Inflammatory macrophage treated with lipopolysaccharide for 4 hours (primary cell): ENCODE measurements around the gene GATA3.

Experiments
- DNase-seq: peaks from one replicate; pipeline ENCODE4 v3.0.0-alpha.2; 2020

The GATA3 gene

GRCh38 chr10:8103543-8103942, 49.1 kb downstream of the GATA3 start:
- DNase-seq, result no peak

- no peak for DNase-seq
Measured at GRCh38 chr10:8104005-8104404, 49.5 kb downstream of the GATA3 start.

GRCh38 chr10:8104721-8105120, 50.2 kb downstream of the GATA3 start:
- DNase-seq, result no peak

DNA sequence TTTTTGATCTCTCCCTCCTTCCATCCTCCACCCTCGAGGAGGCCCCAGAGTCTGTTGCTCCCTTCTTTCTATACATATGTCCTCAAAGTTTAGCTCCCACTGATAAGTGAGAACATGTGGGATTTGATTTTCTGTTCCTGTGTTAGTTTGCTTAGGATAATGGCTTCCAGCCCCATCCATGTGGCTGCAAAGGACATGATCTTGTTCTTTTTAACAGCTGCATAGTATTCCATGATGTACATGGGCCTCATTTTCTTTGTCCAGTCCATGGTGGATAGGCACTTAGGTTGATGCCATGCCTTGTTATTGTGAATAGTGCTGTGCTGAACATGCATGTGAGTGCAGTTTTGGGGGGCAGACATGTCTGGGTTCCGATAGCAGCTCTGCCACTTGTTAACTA, 51.4 kb downstream of the GATA3 start:
- DNase-seq, result no peak

- no peak for DNase-seq
Measured at GRCh38 chr10:8112230-8112905, 57.9 kb downstream of the GATA3 start.

DNA sequence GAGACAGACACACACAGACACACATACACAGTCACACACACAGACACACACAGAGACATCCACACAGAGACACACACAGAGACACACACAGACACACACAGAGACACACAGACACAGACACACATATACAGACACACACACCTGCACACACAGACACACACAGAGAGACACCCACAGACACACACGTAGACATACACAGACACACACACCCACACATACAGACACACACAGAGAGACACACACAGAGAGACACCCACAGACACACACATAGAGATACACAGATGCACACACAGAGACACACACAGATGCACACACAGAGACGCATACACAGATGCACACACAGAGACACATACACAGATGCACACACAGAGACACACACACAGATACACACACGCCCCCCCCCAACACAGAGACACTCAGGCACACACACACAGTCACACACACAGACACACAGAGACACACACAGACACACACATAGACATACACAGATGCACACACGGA, 58.5 kb downstream of the GATA3 start:
- no peak for DNase-seq

GRCh38 chr10:8113616-8114015, 59.1 kb downstream of the GATA3 start:
- DNase-seq, result no peak

GRCh38 chr10:8114741-8115617, 60.5 kb downstream of the GATA3 start:
- peak; percentile 23 for DNase-seq

- DNase-seq, result no peak
Measured at GRCh38 chr10:8115618-8115980, 61.1 kb downstream of the GATA3 start.

DNA sequence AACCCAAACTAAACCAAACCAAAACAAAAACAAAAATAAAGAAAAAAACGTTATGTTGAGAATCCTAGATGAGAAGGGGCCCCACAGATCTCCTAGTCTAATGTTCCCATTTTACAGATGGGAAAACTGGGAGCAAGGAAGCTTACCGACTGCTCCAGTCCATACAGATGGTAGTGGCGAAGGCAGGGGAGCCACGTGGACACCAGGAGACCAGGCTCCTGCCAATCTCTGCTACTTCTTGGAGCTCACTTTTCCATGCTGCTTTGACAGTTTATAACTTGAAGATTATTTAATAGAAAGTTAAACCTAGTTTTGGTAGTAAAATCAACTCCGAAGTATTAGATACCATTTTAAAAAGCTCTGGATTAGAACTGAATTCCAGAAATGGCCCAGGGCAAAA, 62.0 kb downstream of the GATA3 start:
- DNase-seq, result no peak

DNA sequence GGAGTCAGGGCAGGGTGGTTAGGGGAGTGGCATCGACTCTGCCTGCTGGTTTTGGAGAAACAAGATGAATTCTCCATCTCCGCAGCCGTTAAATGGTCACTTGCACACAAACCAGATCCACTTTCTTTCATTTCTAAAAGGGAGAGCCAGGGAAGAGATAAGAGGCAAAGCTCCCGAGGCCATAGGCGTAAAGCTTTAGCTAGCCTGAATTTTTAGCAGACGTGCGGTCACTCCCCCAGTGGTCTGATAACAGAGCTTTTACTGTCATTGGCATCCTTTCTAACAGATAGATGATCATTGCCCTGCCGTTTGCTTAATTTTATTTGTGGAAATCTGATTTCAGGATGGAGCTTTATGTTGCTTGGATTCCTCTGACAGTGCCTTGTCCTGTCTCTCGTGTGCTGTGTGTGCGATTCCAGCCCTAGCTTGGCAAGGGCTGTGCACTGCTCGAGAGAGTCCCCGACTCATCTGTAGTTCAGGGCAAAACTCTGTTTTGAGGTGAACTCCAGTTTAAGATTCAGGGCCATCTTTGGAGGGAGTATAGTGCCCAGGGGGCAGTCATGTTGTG, 62.5 kb downstream of the GATA3 start:
- DNase-seq, result no peak

GRCh38 chr10:8121201-8121890, 66.9 kb downstream of the GATA3 start:
- no peak for DNase-seq

DNA sequence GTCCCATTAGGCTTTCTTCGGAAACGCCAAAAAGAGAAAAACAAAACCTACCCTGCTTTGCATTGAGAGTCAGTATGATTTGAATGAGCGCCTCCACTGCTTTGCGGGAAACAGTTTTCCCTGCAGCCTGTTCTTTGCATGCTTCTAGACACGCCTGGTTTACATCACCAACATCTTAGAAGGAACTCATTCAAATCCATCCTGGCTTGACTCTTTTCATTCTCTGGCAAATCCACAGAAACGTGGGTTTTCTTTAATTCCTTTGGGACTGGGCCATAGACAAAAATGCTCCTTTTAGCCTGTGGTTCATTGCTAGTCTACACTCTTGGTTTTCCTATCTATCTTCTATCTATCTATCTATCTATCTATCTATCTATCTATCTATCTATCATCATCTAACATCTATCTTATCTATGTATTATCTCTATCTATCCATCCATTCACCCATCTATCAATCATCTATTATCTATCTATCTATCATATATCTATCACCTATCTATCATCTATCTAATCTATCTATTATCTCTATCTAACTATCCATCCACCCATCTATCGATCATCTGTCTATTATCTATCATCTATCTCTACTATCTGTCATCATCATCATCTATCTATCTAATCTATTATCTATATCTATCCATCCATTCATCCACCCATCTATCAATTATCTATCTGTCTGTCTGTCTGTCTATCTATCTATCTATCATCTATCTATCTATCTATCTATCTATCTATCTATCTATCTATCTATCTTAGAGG, 68.3 kb downstream of the GATA3 start:
- DNase-seq, result no peak

- DNase-seq, result no peak
Measured at GRCh38 chr10:8124436-8124835, 69.9 kb downstream of the GATA3 start.
